NOMO-1 treated with DMSO at 0.1 percent for 48 hours (cell line): ENCODE measurements around the gene ZFYVE28.
"Not testable (repeated sequence)": the region's sequence is repeated elsewhere in the genome, so short reads cannot be mapped to it uniquely, and the experiment has no call there.

Experiments used
- DNase-seq: peaks from one replicate; lab custom pipeline; 2025; ENCODE audit not compliant: unreplicated experiment; lab: John Stamatoyannopoulos, UW

Gene ZFYVE28

GRCh38 chr4:2417765-2418649 lies at the start of gene ZFYVE28:
ZFYVE28 (minus strand) TSS chr4:2418645; CDS start chr4:2418323, 322 bp downstream.
- DNase-seq = no peak

- not testable (repeated sequence) for DNase-seq
Observed at GRCh38 chr4:2465544-2465943, 47.1 kb upstream of the ZFYVE28 start.

DNA sequence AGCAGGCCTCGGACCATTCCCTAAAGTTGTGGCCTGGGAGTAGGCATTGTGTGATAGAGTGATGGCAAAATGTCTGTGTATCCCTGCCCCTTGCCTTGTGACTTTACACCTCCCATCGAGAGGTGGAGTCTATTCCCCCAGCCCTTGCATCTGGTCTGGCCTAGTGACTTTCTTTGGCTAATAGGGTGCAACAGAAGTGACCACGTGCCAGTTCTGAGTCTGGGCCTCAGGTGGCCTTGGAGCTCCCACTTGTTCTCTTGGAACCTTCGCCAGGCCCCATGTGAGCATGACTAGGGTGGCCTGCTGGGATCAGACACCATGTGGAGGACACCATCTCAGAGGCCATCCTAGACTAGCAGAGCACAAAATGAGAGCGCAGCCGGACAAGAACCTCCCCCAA lies 46.6 kb upstream of the ZFYVE28 start:
- DNase-seq = no peak

DNA sequence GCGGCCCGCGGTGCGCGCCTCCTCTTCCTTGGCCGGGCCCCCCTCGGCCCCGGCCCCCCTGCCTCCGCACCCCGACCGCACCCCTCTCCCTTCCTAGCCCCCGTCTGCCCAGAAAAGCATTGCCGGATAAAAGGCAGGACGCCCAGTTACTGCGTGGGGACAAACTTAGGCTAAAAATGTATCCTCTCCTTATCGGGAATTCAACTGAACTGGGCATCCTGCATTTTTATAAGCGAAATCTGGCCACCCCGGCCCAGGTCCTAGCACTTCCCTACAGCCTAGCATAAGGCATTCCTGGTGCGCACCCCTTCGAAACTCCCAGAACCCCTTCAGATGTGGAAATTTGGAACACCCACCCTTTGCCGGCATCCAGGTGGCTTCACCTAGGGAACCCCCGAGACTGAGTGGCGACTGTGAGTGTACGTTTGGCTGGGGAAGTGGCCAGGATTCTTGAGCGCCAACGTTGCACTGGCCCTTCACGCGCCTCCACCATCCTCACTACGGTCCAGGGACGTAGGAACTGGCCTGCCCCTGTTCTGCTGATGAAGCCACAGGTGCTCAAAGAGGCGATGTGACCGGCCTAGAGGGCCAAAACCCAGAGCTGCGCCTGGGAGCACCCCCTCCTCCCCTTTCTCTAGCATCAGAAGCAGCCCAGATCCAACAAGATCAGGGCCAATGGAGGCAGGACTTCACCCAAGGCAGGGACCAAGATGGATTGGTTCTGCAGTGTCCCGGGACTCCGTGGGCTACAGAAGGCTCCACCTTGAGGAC lies 44.7 kb upstream of the ZFYVE28 start:
- no peak for DNase-seq

GRCh38 chr4:2462218-2462991 lies 44.0 kb upstream of the ZFYVE28 start:
- peak; percentile 55 for DNase-seq

- DNase-seq = no peak
Observed at GRCh38 chr4:2461246-2461960, 43.0 kb upstream of the ZFYVE28 start.

- no peak for DNase-seq
Observed at GRCh38 chr4:2459589-2460349, 41.3 kb upstream of the ZFYVE28 start.

GRCh38 chr4:2458546-2459491 lies 40.4 kb upstream of the ZFYVE28 start:
- no peak for DNase-seq

DNA sequence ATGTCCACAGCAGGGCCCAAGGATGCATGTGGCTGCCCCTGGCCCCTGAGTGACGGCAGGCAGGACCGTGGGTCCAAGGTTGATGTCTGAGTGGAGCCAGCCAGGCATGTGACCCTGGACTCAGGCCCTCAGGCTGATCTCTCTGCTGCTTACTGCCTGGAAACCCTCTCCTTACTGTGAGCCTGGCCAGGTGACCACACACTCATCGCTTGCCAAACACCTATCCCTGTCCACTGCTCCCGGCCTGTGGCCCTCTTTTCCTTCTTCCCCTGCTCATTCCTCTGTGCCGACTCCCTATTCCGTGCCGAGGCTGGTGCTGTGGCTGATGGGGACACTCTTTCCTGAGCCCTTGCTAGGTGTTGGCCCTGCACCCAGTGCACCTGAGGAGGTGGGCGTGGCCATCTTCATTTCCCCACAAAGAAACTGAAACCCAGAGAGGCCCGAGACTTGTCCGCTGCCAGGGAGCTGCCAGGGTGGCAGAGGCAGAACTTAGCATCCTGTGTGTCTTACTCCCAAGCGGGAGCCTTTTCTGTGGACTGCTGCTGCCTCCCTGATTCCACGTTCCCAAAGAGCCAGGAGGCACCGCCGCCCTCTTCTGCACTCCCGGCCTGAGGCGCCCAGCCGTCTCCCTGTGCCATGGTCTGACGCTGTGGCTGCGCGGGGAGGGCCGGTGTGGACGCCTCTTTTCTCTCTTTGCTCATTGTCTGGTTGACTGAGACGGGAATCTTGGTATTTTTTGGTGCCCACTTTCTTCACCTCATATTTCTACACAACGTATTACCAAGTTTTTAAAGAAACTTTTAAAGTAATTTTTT lies 39.2 kb upstream of the ZFYVE28 start:
- no peak for DNase-seq

GRCh38 chr4:2451821-2452785 lies 33.7 kb upstream of the ZFYVE28 start:
- no peak for DNase-seq

DNA sequence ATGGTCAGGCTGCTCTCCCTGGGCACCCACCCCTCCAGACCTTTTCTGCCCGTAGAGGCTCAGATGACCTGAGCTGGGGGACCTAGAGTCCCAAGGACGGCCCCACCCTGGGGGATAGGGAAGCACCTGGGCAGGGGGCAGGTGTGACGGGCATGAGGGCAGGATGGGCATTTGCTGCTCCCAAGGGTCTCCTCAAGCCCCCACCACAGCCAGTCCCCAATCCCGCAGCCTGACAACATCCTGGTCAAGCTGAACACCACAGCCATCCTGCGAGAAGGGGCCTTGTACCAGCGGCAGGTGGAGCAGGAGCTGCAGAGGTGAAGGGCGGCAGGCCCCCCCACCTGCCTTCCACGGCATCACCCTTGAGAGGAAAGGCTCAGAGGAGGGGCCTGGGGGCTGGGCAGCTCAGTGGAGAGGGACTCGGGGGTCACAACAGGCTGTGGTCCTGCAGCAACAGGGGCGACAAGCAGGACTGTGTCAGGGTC lies 32.6 kb upstream of the ZFYVE28 start:
- no peak for DNase-seq

DNA sequence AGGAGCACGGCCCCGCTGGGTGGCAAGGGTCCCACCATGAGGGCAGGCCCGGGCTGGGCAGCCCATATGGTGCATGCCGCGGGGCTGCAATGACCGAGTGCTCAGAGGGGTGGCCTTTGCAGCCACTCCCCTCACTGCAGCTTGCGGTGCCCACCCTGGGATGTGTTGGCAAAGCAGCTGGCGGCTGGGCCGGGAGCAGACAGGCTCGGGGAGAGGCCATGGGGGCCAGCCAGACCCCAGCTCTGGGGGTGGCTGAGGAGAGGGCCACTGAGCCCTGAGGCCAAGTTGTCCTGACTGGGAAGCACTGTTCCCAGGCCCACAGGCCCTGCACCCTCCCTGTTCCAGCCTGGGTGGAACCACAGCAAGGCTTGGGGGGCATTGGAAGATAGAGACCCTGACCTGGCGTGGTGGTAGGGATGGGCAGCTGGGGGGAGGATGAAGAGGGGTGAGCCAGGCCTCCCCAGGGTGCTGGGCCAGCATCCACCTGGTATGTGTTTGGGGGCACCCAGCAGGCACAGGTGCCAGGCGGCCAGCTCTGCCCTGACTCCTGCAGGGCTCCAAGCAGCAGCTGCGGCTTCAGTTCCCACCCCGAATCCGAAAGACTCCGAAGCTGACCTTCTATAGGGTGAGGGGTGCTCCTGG lies 32.1 kb upstream of the ZFYVE28 start:
- DNase-seq = no peak

DNA sequence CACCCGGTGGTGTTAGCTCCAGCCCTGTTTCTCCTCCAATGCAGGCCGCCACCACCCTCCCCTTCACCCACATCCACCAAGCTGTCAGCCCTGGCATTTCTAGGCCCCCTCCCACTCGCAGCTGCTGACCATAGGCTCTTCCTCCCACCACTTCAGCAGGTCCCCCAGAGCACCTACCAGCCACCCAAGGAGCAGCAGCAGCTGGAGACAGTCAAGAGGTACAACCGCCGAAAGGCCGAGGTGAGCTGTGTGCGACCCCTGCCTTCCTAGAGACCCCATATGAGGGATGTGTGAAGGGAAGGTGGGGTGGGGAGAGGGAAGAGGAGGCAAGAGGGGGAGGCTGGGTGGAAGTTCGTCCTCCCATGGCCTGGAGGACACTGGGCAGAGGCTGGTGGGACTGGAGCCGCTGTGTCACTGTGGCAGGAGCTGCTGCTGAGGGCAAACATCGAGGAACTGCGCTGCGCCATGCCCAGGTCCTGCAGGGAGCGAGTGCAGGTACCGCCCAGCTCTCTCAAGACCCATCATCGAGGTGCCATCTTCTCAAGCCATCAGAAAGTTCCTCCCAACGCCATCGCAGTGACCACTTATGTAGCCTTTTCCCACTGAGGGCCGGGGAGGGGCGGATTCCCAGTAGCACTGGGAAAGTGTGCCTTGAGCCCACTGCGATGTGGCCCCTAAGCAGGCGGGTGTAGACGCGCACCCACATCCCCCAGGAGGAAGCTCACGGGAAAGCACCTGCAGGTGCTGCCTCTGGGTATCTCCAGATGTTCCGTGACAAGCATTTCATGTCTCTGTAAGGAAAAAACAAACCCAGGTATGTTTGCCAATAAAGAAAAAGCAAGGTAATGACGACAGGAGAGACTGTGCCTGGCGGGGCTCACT lies 31.3 kb upstream of the ZFYVE28 start:
- no peak for DNase-seq

GRCh38 chr4:2449051-2449450 lies 30.6 kb upstream of the ZFYVE28 start:
- DNase-seq = no peak

- no peak for DNase-seq
Observed at GRCh38 chr4:2448589-2448988, 30.1 kb upstream of the ZFYVE28 start.
